B cell (primary cell): ENCODE data around the gene HPCA. TPM values are rescaled to one million over a fixed set of nuclear protein-coding genes. Genes with fewer than 3 reads are reported as not detected.

ENCODE experiments used
- ATAC-seq: fragments of 200-7000 bp; cut with Tn5 transposase; one replicate; pipeline ENCODE4 v1.10.0; 2021; ENCODE audit warnings: low read depth, mild to moderate bottlenecking, moderate number of reproducible peaks, moderate library complexity
- CTCF ChIA-PET: fragments of 350-600 bp; sonication (Branson Sonifier 250); formaldehyde crosslinking; loops from one replicate; lab custom pipeline; 2021; ENCODE audit warnings: antibody characterized with exemption, inconsistent platforms; lab: Charles Lee
- POLR2A ChIA-PET: fragments of 350-600 bp; sonication (Branson Sonifier 250); formaldehyde crosslinking; loops from one replicate; lab custom pipeline; 2021; ENCODE audit warnings: antibody characterized with exemption; lab: Charles Lee
- DNase-seq: peaks from one replicate; pipeline ENCODE4 v3.0.0; 2013
- H2AFZ ChIP-seq: 2 replicates; pipeline ENCODE4 v1.6.1; 2012; ENCODE audit warnings: mild to moderate bottlenecking, low read depth, low read length; ENCODE audit not compliant: insufficient read depth, poor library complexity, severe bottlenecking
- H3K27ac ChIP-seq, 2 donors: 1 replicate in 1 of 2; 2 replicates in 1 of 2; pipeline ENCODE4 v1.5.1; 2012 to 2013; ENCODE audit warnings: low read length in 2 of 2, mild to moderate bottlenecking in 2 of 2, moderate library complexity in 1 of 2
- H3K27me3 ChIP-seq, 4 experiments: fragments of 200-600 bp in 1 of 4; sonication (generic) in 1 of 4; replicated peaks in 1 of 4; 1 replicate in 2 of 4; 2 replicates in 2 of 4; pipeline versions ENCODE4 v1.6.1 to v1.7.0; 2013 to 2016; ENCODE audit warnings: low read length in 3 of 4, mild to moderate bottlenecking in 2 of 4, mixed read lengths in 1 of 4, moderate library complexity in 1 of 4; ENCODE audit not compliant: insufficient read depth in 4 of 4, control insufficient read depth in 3 of 4; ENCODE audit errors: control extremely low read depth in 1 of 4
- H3K36me3 ChIP-seq, 2 experiments: replicated peaks in 1 of 2; 1 replicate in 1 of 2; 2 replicates in 1 of 2; pipeline versions ENCODE4 v1.6.1 to v1.7.1; 2013; ENCODE audit warnings: low read length in 1 of 2; ENCODE audit not compliant: insufficient read depth in 2 of 2, control insufficient read depth in 1 of 2; ENCODE audit errors: control extremely low read depth in 1 of 2, extremely low read depth in 1 of 2
- H3K4me1 ChIP-seq, 2 donors: fragments of 200-600 bp in 1 of 2; sonication (generic) in 1 of 2; 1 replicate in 1 of 2; 2 replicates in 1 of 2; pipeline versions ENCODE4 v1.5.1 to v1.6.1; 2013 to 2017; ENCODE audit warnings: low read length in 2 of 2; ENCODE audit not compliant: control insufficient read depth in 2 of 2, insufficient read depth in 2 of 2
- H3K4me2 ChIP-seq: replicated peaks from 2 replicates; pipeline ENCODE3; 2012; ENCODE audit warnings: mild to moderate bottlenecking, low read depth, low read length; ENCODE audit not compliant: poor library complexity, severe bottlenecking
- H3K4me3 ChIP-seq, 5 experiments: fragments of 200-600 bp in 1 of 5; sonication (generic) in 1 of 5; 1 replicate in 3 of 5; 2 replicates in 2 of 5; pipeline versions ENCODE4 v1.5.1 to v1.7.0; 2011 to 2016; ENCODE audit warnings: low read length in 4 of 5, mild to moderate bottlenecking in 4 of 5, low read depth in 2 of 5, control low read depth in 1 of 5, moderate library complexity in 1 of 5; ENCODE audit not compliant: insufficient read depth in 1 of 5; ENCODE audit errors: control extremely low read depth in 1 of 5, extremely low read depth in 1 of 5
- H3K79me2 ChIP-seq: fragments of 200-600 bp; sonication (generic); one replicate; pipeline ENCODE4 v1.6.0; 2016; ENCODE audit warnings: low read length; ENCODE audit not compliant: control insufficient read depth, insufficient read depth
- H3K9ac ChIP-seq: fragments of 200-600 bp; sonication (generic); 2 replicates; pipeline ENCODE4 v1.6.1; 2017; ENCODE audit warnings: mild to moderate bottlenecking, low read length, moderate library complexity
- H3K9me3 ChIP-seq, 3 donors: one replicate each; pipeline versions ENCODE4 v1.6.1 to v1.7.1; 2013; ENCODE audit warnings: low read length in 2 of 3; ENCODE audit not compliant: control insufficient read depth in 2 of 3, insufficient read depth in 1 of 3; ENCODE audit errors: control extremely low read depth in 1 of 3
- H4K20me1 ChIP-seq: 2 replicates; pipeline ENCODE4 v1.6.0; 2012; ENCODE audit warnings: mild to moderate bottlenecking, low read length; ENCODE audit not compliant: insufficient read depth, control insufficient read depth, poor library complexity, severe bottlenecking
- H3K27ac Mint-ChIP-seq: one replicate; pipeline ENCODE4 v1.8.0; 2021; ENCODE audit warnings: mixed read lengths
- H3K27me3 Mint-ChIP-seq: one replicate; pipeline ENCODE4 v1.8.0; 2021; ENCODE audit warnings: mixed read lengths
- H3K4me1 Mint-ChIP-seq: one replicate; pipeline ENCODE4 v1.8.0; 2021; ENCODE audit warnings: mixed read lengths
- H3K4me3 Mint-ChIP-seq: one replicate; pipeline ENCODE4 v1.8.0; 2021; ENCODE audit warnings: mixed read lengths
- H3K9me3 Mint-ChIP-seq: one replicate; pipeline ENCODE4 v1.8.0; 2022; ENCODE audit warnings: mixed read lengths; ENCODE audit not compliant: insufficient read depth
- EZH2 ChIP-seq: IDR thresholded peaks from 2 replicates; pipeline ENCODE4 v1.6.1; 2012; ENCODE audit warnings: borderline replicate concordance, low read depth, mild to moderate bottlenecking, moderate library complexity, low read length; ENCODE audit not compliant: insufficient read depth, poor library complexity, severe bottlenecking
- WGBS: methylation state at CpG from one replicate; pipeline ENCODE4 v1.1.5; 2013; ENCODE audit warnings: missing lambda C conversion rate; ENCODE audit not compliant: insufficient coverage; 5-methylcytosine and 5-hydroxymethylcytosine counted together
- intact Hi-C: fragments of 100-400 bp; cut with micrococcal nuclease; formaldehyde crosslinking; loops from one replicate; pipeline ENCODE4 v1.10.0; 2022
- polyA plus RNA-seq: library from polyadenylated mRNA; depleted of rRNA; stranded (reverse); fragments of >200 nt; gene quantifications from 2 replicates; pipeline ENCODE4 v1.2.3, GENCODE V29; 2012
- total RNA-seq, 2 donors: library from RNA; stranded (reverse); fragments of 120-200 nt in 1 of 2; gene quantifications; 1 replicate in 1 of 2; 2 replicates in 1 of 2; pipeline versions ENCODE4 v1.2.3 to v1.2.4, GENCODE V29; 2013 to 2022
- TF ChIP-seq, protein P1 (sequence below): fragments of 200-600 bp; IDR thresholded peaks from one replicate; pipeline ENCODE4 v1.8.0; 2022; ENCODE audit warnings: antibody characterized with exemption, mild to moderate bottlenecking

HPCA gene
- total and polyA plus RNA-seq, 2 donors (not counting 1 experiment from before 2014, with no cell fraction given), result 0.06 TPM; not detected in 1

DNA sequence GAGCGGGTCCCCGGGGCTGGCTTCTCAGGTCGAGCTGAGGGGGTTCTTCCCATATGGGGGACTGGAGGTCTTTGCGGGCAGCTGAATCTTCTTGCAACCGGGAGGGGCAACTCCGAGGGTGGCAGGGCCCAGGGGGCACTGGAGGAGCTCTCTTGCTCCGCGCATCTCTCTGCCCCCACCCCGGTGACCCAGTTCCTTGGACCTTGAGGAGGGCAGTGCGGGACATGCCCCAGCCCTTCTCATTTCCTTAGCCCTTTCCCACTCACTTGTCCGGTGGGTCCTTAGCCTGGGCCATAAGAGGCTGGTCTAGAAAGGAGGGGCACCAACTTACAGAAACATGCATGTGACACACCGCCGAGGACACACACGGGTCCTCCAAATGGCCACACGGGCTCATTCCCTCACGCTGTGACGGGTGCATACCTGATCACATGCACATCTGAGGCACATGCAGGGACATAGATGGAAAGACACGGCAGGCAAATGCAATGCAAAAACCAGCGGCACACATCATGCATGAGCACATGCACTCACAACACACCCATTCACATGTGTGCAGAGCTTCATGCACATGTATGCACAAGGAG, 630 bp downstream of the HPCA start:
- intact Hi-C loops, result no loop called here
- TF ChIP-seq, protein P1, sequence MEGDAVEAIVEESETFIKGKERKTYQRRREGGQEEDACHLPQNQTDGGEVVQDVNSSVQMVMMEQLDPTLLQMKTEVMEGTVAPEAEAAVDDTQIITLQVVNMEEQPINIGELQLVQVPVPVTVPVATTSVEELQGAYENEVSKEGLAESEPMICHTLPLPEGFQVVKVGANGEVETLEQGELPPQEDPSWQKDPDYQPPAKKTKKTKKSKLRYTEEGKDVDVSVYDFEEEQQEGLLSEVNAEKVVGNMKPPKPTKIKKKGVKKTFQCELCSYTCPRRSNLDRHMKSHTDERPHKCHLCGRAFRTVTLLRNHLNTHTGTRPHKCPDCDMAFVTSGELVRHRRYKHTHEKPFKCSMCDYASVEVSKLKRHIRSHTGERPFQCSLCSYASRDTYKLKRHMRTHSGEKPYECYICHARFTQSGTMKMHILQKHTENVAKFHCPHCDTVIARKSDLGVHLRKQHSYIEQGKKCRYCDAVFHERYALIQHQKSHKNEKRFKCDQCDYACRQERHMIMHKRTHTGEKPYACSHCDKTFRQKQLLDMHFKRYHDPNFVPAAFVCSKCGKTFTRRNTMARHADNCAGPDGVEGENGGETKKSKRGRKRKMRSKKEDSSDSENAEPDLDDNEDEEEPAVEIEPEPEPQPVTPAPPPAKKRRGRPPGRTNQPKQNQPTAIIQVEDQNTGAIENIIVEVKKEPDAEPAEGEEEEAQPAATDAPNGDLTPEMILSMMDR, result no peak
- no peaks in the 10 kb centered on the region for H3K9me3 Mint-ChIP-seq
- Histone ChIP-seq H3K4me3 (no peak overlapping the region), H3K4me1 (peaks cover 6 to 7% of the 10 kb centered on the region in 2 donors), H3K9ac (no peak overlapping the region), H3K27me3 (peaks cover 0 to 72% (median 31%) of the 10 kb centered on the region in 4 experiments), H2AFZ (no peak overlapping the region), H3K36me3 (no peaks in the 10 kb centered on the region), H3K9me3 (peaks cover 0 to 8% (median 0%) of the 10 kb centered on the region in 3 donors), H3K27ac (no peak overlapping the region), H3K4me2 (peak overlapping the region; percentile 38), H4K20me1 (no peaks in the 10 kb centered on the region), H3K79me2 (no peaks in the 10 kb centered on the region)
- CTCF ChIA-PET, result interaction anchor here (2.5 kb wide), 1 partner anchor 11 kb away, joined by 8 read pairs; no protein-coding TSS in a partner anchor
- H3K27me3 Mint-ChIP-seq, result peaks cover 67% of the 10 kb centered on the region
- H3K4me3 Mint-ChIP-seq, result no peak overlapping the region
- 51% methylated on average over 14 of the region's 19 CpGs for WGBS
- no peak for ATAC-seq
- POLR2A ChIA-PET, result no interaction called here
- DNase-seq, result peak; percentile 8
- H3K27ac Mint-ChIP-seq, result no peak overlapping the region
- peaks cover 11% of the 10 kb centered on the region for H3K4me1 Mint-ChIP-seq

- H3K9ac ChIP-seq, result no peak overlapping the region
- ChIA-PET CTCF (interaction anchor here (2.5 kb wide), 1 partner anchor 12 kb away, joined by 8 read pairs; no protein-coding TSS in a partner anchor), POLR2A (no interaction called here)
- WGBS, result 84% methylated on average over 8 of the region's 12 CpGs
- peaks cover 0 to 76% (median 38%) of the 10 kb centered on the region in 4 experiments for H3K27me3 ChIP-seq
- Mint-ChIP-seq H3K4me3 (no peak overlapping the region), H3K27me3 (peaks cover 74% of the 10 kb centered on the region), H3K4me1 (peaks cover 17% of the 10 kb centered on the region), H3K9me3 (no peaks in the 10 kb centered on the region), H3K27ac (no peak overlapping the region)
- no peaks in the 10 kb centered on the region for H4K20me1 ChIP-seq
- H2AFZ ChIP-seq, result no peak overlapping the region
- H3K4me2 ChIP-seq, result no peak overlapping the region
- DNase-seq, result no peak
- H3K9me3 ChIP-seq, result peaks cover 0 to 15% (median 0%) of the 10 kb centered on the region in 3 donors
- intact Hi-C loops, result no loop called here
- H3K4me1 ChIP-seq, result peaks cover 11 to 13% of the 10 kb centered on the region in 2 donors
- no peaks in the 10 kb centered on the region for H3K79me2 ChIP-seq
- no peak overlapping the region for H3K4me3 ChIP-seq
- TF ChIP-seq, protein P1, result no peak
- TF ChIP-seq EZH2, result no peak
- no peak overlapping the region for H3K27ac ChIP-seq
- no peaks in the 10 kb centered on the region for H3K36me3 ChIP-seq
- no peak for ATAC-seq
Observed at GRCh38 chr1:32887623-32888022, 1.3 kb downstream of the HPCA start.
